LNCAP (cell line): ENCODE measurements around the gene CELF4.
A peak's percentile ranks its signal among the peaks of the same experiment; 100 is the strongest.

Experiments
- CTCF ChIP-seq: fragments of 450-650 bp; IDR thresholded peaks from 2 replicates; pipeline ENCODE4 v1.5.1; 2017; ENCODE audit warnings: mild to moderate bottlenecking

Gene CELF4

DNA sequence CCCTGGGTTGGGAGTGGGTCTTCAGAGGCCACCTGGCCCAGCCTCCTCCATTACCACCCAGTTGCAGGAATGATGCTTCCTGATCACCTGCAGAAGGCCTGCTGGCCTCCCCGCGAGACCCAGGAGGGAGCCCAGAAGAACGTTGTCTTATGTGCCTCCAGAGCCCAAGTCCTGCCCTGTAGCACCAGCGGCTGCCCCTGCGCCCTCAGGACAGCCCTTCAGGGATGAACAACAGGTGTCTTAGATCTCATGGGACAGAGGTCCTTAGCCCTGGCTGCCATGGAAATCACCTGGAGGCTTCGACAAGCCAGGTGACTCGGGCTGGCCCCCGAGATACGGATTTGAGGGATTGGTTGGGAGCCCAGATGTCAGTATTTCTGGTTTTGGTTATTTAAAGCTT, 278.8 kb downstream of the CELF4 start:
- no peak for TF ChIP-seq CTCF

DNA sequence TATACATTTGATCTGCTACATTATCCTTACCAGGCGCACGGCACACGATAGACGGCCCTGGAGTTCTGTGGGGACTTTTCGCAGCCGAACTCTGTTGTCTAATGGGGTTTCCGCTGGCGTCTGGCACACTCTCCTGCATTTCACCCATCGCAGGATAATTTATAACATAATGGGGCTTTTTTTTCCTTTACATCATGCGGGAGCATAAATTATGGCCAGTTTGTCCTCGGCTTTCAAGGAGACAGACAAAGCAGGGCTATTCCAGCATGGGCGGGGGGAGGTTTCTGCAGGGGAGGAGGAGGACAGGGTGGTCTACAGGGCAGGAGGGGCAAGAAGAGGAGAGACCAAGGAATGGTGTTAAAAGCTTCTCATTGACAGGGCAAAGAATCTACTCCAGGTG, 279.8 kb downstream of the CELF4 start:
- no peak for TF ChIP-seq CTCF

- TF ChIP-seq CTCF = no peak
Measured at GRCh38 chr18:37284260-37284659, 281.3 kb downstream of the CELF4 start.

DNA sequence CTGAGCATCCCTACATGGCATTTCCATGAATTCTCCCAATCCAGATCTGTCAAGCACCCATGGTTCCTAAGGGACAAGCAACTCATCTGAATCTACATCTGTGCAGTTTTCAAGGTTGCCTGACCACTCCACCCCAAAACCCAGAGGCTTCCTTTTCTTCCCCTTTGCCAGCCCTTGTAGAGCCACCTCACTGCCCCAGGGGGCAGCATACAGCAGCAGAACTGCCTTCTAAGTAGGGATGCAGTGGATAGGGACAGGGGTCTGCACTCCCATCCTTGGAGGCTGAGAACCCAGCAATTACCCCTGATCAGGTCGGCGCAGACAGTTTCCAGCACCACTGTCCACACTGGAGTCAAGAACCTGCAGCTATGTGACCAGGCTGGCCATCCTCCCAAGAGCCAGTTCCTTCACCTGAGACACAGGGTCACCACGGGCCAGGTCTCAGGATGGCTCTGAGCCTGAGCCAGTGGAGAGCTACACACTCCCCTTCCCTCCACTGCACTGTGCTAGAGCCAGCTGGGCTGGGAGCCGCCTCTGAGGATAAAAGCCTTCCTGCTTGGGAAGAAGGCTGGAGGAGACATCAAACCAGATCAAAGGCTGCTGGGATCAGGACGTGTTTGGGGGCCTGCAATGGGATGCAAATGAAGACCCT, 283.1 kb downstream of the CELF4 start:
- peak; percentile 44 for TF ChIP-seq CTCF

- no peak for TF ChIP-seq CTCF
Measured at GRCh38 chr18:37280701-37281393, 284.8 kb downstream of the CELF4 start.

GRCh38 chr18:37277804-37278203, 287.8 kb downstream of the CELF4 start:
- TF ChIP-seq CTCF = no peak

DNA sequence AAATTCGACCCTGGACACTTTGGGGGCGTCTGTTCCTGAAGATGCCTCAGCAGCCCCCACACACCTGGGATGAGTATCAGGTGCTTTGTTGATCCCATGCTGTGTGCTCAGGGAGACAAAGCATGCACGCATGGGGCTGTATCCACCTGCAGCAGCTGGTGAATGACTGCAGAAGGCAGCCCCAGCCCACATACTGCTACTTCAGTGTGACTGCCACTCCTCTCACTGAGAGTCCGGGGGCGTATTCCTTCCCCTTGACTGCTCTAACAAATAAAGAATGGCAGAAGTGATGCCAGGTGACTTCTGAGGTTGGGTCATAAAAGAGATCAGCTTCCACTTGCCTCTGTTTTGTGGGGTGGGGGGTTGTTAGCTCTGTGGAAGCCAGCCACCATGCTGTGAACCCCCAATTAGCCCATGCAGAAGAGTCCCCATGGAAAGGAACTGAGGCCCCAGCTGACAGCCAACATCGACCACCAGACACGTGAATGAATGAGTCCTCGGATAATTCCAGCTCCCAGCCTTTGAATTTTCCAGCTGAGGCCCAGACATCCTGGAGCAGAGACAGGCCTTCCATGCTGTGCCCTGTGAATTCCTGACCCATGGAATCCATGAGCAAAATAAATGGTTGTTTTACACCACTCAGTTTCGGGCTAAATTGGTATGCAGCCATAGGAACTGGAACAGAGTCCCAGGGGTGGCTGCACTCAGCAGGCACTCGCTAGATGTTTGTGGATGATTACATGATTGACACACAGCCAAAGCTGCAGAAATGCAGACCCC, 289.3 kb downstream of the CELF4 start:
- TF ChIP-seq CTCF = no peak
